ENCODE data around the gene AKT1. TPM values are rescaled to one million over a fixed set of nuclear protein-coding genes. Genes with fewer than 3 reads are reported as not detected.
A peak's percentile ranks its signal among the peaks of the same experiment; 100 is the strongest.

AKT1 gene
- total and polyA plus RNA-seq, 2 of the 4 experiments (the other 2 are of a cell fraction): 193 to 221 TPM

DNA sequence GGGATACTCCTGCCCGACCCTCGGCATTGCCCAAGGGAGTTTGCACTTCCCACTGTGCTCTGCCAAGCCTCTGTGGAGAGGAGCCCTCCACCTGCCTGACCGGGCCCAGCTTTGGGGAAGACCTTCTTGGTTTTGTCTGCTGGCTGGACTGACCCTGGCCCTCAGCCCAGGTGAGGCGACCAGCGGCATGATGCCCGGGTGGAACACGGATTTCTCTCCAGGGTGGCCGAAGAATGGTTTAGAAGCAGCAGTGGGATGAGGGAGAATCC lies 21.0 kb upstream of the AKT1 start:
- Histone ChIP-seq H3K36me3 (ENCODE audit: control insufficient read depth, insufficient read depth, low read length) (no peaks in the 10 kb centered on the region), H2BK120ac (ENCODE audit: low read depth, low read length) (no peak overlapping the region), H3K56ac (ENCODE audit: extremely low read depth, insufficient read depth, low read length) (0 out of 2 replicates have a peak overlapping the region, but pooled peaks have one; percentile 72), H3K14ac (replicated peaks; ENCODE audit: low read depth, low read length) (peak overlapping the region; percentile 100), H2AK5ac (ENCODE audit: low read depth, low read length) (peak overlapping the region; percentile 91), H4K91ac (ENCODE audit: insufficient read depth, low read depth, low read length) (peak overlapping the region; percentile 96), H3K4me1 (ENCODE audit: control insufficient read depth, insufficient read depth, low read length) (peaks cover 3% of the 10 kb centered on the region), H3K79me1 (ENCODE audit: low read depth in 1 of 2, low read length in 2 of 2) (peaks cover 17 to 44% of the 10 kb centered on the region in 2 experiments), H4K8ac (ENCODE audit: low read depth in 2 of 2, low read length in 2 of 2) (peak overlapping the region; percentile 96 to 100), H3K9me3 (ENCODE audit: control insufficient read depth, insufficient read depth, low read length) (no peaks in the 10 kb centered on the region), H3K9me1 (ENCODE audit: insufficient read depth, low read length) (0 out of 2 replicates have a peak, but pooled peaks cover 3% of the 10 kb centered on the region), H2AK9ac (replicated peaks; ENCODE audit: low read depth, low read length, poor library complexity) (peak overlapping the region; percentile 97), H3K23ac (ENCODE audit: low read depth, low read length) (peak overlapping the region; percentile 93), H2AFZ (replicated peaks; ENCODE audit: low read length, poor library complexity) (peak overlapping the region; percentile 100), H4K5ac (ENCODE audit: low read depth, low read length) (peak overlapping the region; percentile 98), H3K18ac (ENCODE audit: low read depth, low read length) (no peak overlapping the region), H3K4ac (ENCODE audit: low read depth, low read length) (peak overlapping the region; percentile 99), H2BK20ac (ENCODE audit: low read depth, low read length) (no peak overlapping the region), H4K20me1 (ENCODE audit: insufficient read depth, low read length) (no peaks in the 10 kb centered on the region), H3K27me3 (ENCODE audit: control insufficient read depth, insufficient read depth, low read length) (no peaks in the 10 kb centered on the region), H2BK15ac (ENCODE audit: low read depth, low read length) (no peak overlapping the region), H2BK5ac (ENCODE audit: low read depth, low read length, poor library complexity, severe bottlenecking) (peak overlapping the region; percentile 97), H3K9ac (ENCODE audit: low read depth, low read length) (peak overlapping the region; percentile 96), H3K4me2 (ENCODE audit: low read depth, low read length) (peak overlapping the region; percentile 90), H3K27ac (ENCODE audit: insufficient read depth, low read length) (peak overlapping the region; percentile 96), H3K4me3 (ENCODE audit: insufficient read depth, low read depth, low read length) (peak overlapping the region; percentile 90)
- POLR2A ChIA-PET (ENCODE audit: unreplicated experiment): no interaction called here
- TF ChIP-seq, protein P1, sequence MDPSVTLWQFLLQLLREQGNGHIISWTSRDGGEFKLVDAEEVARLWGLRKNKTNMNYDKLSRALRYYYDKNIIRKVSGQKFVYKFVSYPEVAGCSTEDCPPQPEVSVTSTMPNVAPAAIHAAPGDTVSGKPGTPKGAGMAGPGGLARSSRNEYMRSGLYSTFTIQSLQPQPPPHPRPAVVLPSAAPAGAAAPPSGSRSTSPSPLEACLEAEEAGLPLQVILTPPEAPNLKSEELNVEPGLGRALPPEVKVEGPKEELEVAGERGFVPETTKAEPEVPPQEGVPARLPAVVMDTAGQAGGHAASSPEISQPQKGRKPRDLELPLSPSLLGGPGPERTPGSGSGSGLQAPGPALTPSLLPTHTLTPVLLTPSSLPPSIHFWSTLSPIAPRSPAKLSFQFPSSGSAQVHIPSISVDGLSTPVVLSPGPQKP (IDR thresholded peaks at IDR 0.05; ENCODE audit: borderline replicate concordance, low read depth, low read length): no peak
- no peak for TF ChIP-seq MXI1 (IDR thresholded peaks at IDR 0.05; ENCODE audit: borderline replicate concordance, low read depth, low read length)
- TF ChIP-seq CHD1 (IDR thresholded peaks at IDR 0.05; ENCODE audit: low read depth, low read length): no peak
- TF ChIP-seq CEBPB (IDR thresholded peaks at IDR 0.05; ENCODE audit: low read depth, low read length): no peak
- TF ChIP-seq NFE2L2 (IDR thresholded peaks at IDR 0.05; ENCODE audit: low read depth, low read length): no peak
- TF ChIP-seq SMC3 (IDR thresholded peaks at IDR 0.05; ENCODE audit: low read depth, low read length): no peak
- no peak for TF ChIP-seq RAD21 (IDR thresholded peaks at IDR 0.05; ENCODE audit: low read length)
- no peak for TF ChIP-seq RFX5 (IDR thresholded peaks at IDR 0.05; ENCODE audit: low read depth, low read length)
- TF ChIP-seq BHLHE40 (IDR thresholded peaks at IDR 0.05; ENCODE audit: low read depth, low read length): no peak
- TF ChIP-seq MAFK (IDR thresholded peaks at IDR 0.05; ENCODE audit: low read depth, low read length): no peak
- TF ChIP-seq FOS (IDR thresholded peaks at IDR 0.05; ENCODE audit: low read depth, low read length): no peak
- TF ChIP-seq, protein P2, sequence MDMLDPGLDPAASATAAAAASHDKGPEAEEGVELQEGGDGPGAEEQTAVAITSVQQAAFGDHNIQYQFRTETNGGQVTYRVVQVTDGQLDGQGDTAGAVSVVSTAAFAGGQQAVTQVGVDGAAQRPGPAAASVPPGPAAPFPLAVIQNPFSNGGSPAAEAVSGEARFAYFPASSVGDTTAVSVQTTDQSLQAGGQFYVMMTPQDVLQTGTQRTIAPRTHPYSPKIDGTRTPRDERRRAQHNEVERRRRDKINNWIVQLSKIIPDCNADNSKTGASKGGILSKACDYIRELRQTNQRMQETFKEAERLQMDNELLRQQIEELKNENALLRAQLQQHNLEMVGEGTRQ (IDR thresholded peaks at IDR 0.05; ENCODE audit: low read depth, low read length): no peak
- TF ChIP-seq, protein P3, sequence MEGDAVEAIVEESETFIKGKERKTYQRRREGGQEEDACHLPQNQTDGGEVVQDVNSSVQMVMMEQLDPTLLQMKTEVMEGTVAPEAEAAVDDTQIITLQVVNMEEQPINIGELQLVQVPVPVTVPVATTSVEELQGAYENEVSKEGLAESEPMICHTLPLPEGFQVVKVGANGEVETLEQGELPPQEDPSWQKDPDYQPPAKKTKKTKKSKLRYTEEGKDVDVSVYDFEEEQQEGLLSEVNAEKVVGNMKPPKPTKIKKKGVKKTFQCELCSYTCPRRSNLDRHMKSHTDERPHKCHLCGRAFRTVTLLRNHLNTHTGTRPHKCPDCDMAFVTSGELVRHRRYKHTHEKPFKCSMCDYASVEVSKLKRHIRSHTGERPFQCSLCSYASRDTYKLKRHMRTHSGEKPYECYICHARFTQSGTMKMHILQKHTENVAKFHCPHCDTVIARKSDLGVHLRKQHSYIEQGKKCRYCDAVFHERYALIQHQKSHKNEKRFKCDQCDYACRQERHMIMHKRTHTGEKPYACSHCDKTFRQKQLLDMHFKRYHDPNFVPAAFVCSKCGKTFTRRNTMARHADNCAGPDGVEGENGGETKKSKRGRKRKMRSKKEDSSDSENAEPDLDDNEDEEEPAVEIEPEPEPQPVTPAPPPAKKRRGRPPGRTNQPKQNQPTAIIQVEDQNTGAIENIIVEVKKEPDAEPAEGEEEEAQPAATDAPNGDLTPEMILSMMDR (conservative IDR thresholded peaks at IDR 0.05; ENCODE audit: low read depth, low read length): no peak
- CTCF ChIA-PET: no interaction called here
- no TSS peak for BruUV-seq (replicated peaks)
- no peak; the same call in 1 of the 2 replicates for ATAC-seq (ENCODE audit: low read depth)
- no CpG with 5 or more reads among the region's 8 CpGs for WGBS, 2 experiments (ENCODE audit: extremely low coverage in 2 of 2, insufficient read length in 1 of 2)
- dilution Hi-C loops (cut with HindIII; ENCODE audit: low sequenced_read_pairs, unreplicated experiment): no loop called here
- in situ Hi-C loops (cut with MboI; ENCODE audit: low sequenced_read_pairs): no loop called here
- DNase-seq: no peak
- intact Hi-C loops (cut with micrococcal nuclease): no loop called here
